ENCODE results near the gene KCNH5.

The KCNH5 gene

GRCh38 chr14:62947301-62947700 is 98.0 kb downstream of the KCNH5 start:
- H3K27ac ChIP-seq (ENCODE audit: low read depth, low read length, poor library complexity, severe bottlenecking), result no peak overlapping the region
- no peaks in the 10 kb centered on the region for H3K27me3 ChIP-seq (ENCODE audit: insufficient read depth, low read length)
- H3K36me3 ChIP-seq (ENCODE audit: insufficient read depth, low read length), result no peaks in the 10 kb centered on the region
- no peaks in the 10 kb centered on the region for H3F3A ChIP-seq (ENCODE audit: insufficient read depth, low read length)
- no peaks in the 10 kb centered on the region for H3K9me2 ChIP-seq (ENCODE audit: low read depth, low read length)
- H3K79me2 ChIP-seq (ENCODE audit: insufficient read depth, low read length), result no peaks in the 10 kb centered on the region
- no peak overlapping the region for H2AFZ ChIP-seq (ENCODE audit: low read length)
- no peaks in the 10 kb centered on the region for H3K4me1 ChIP-seq (ENCODE audit: insufficient read depth, low read length, severe bottlenecking)
- no peaks in the 10 kb centered on the region for H4K20me1 ChIP-seq (ENCODE audit: insufficient read depth, low read length)
- no peaks in the 10 kb centered on the region for H3K9me3 ChIP-seq (ENCODE audit: low read length)
- TF ChIP-seq CTCF (IDR thresholded peaks at IDR 0.05; ENCODE audit: low read length), result no peak
- H3K4me3 ChIP-seq (ENCODE audit: low read depth, low read length, poor library complexity, severe bottlenecking), result no peak overlapping the region
- H3K4me2 ChIP-seq (ENCODE audit: low read length), result no peak overlapping the region
- no peak overlapping the region for H3K9ac ChIP-seq (ENCODE audit: low read length)

GRCh38 chr14:62946221-62946620 is 99.0 kb downstream of the KCNH5 start:
- no peaks in the 10 kb centered on the region for H3K79me2 ChIP-seq (ENCODE audit: insufficient read depth, low read length)
- H3K9me3 ChIP-seq (ENCODE audit: low read length), result no peaks in the 10 kb centered on the region
- H3K4me2 ChIP-seq (ENCODE audit: low read length), result no peak overlapping the region
- no peaks in the 10 kb centered on the region for H3K36me3 ChIP-seq (ENCODE audit: insufficient read depth, low read length)
- H4K20me1 ChIP-seq (ENCODE audit: insufficient read depth, low read length), result no peaks in the 10 kb centered on the region
- no peaks in the 10 kb centered on the region for H3F3A ChIP-seq (ENCODE audit: insufficient read depth, low read length)
- no peaks in the 10 kb centered on the region for H3K27me3 ChIP-seq (ENCODE audit: insufficient read depth, low read length)
- no peaks in the 10 kb centered on the region for H3K4me1 ChIP-seq (ENCODE audit: insufficient read depth, low read length, severe bottlenecking)
- H3K27ac ChIP-seq (ENCODE audit: low read depth, low read length, poor library complexity, severe bottlenecking), result no peak overlapping the region
- H3K4me3 ChIP-seq (ENCODE audit: low read depth, low read length, poor library complexity, severe bottlenecking), result no peak overlapping the region
- H3K9me2 ChIP-seq (ENCODE audit: low read depth, low read length), result no peaks in the 10 kb centered on the region
- no peak overlapping the region for H2AFZ ChIP-seq (ENCODE audit: low read length)
- H3K9ac ChIP-seq (ENCODE audit: low read length), result no peak overlapping the region
- TF ChIP-seq EZH2 (IDR thresholded peaks at IDR 0.05; ENCODE audit: borderline replicate concordance, low read length), result no peak
- no peak for TF ChIP-seq CTCF (IDR thresholded peaks at IDR 0.05; ENCODE audit: low read length)

- no peaks in the 10 kb centered on the region for H4K20me1 ChIP-seq (ENCODE audit: insufficient read depth, low read length)
- TF ChIP-seq EZH2 (IDR thresholded peaks at IDR 0.05; ENCODE audit: borderline replicate concordance, low read length), result no peak
- TF ChIP-seq CTCF (IDR thresholded peaks at IDR 0.05; ENCODE audit: low read length), result no peak
- no peak overlapping the region for H3K4me3 ChIP-seq (ENCODE audit: low read depth, low read length, poor library complexity, severe bottlenecking)
- H3K79me2 ChIP-seq (ENCODE audit: insufficient read depth, low read length), result no peaks in the 10 kb centered on the region
- H3K9ac ChIP-seq (ENCODE audit: low read length), result no peak overlapping the region
- H2AFZ ChIP-seq (ENCODE audit: low read length), result no peak overlapping the region
- H3K4me1 ChIP-seq (ENCODE audit: insufficient read depth, low read length, severe bottlenecking), result no peaks in the 10 kb centered on the region
- H3K9me2 ChIP-seq (ENCODE audit: low read depth, low read length), result no peaks in the 10 kb centered on the region
- no peak overlapping the region for H3K27ac ChIP-seq (ENCODE audit: low read depth, low read length, poor library complexity, severe bottlenecking)
- H3K36me3 ChIP-seq (ENCODE audit: insufficient read depth, low read length), result no peaks in the 10 kb centered on the region
- H3K9me3 ChIP-seq (ENCODE audit: low read length), result no peaks in the 10 kb centered on the region
- H3K4me2 ChIP-seq (ENCODE audit: low read length), result no peak overlapping the region
- H3K27me3 ChIP-seq (ENCODE audit: insufficient read depth, low read length), result no peaks in the 10 kb centered on the region
- no peaks in the 10 kb centered on the region for H3F3A ChIP-seq (ENCODE audit: insufficient read depth, low read length)
Measured at GRCh38 chr14:62943202-62943601, 102.1 kb downstream of the KCNH5 start.
